ENCODE measurements around the gene PCDH19.

PCDH19 gene

DNA sequence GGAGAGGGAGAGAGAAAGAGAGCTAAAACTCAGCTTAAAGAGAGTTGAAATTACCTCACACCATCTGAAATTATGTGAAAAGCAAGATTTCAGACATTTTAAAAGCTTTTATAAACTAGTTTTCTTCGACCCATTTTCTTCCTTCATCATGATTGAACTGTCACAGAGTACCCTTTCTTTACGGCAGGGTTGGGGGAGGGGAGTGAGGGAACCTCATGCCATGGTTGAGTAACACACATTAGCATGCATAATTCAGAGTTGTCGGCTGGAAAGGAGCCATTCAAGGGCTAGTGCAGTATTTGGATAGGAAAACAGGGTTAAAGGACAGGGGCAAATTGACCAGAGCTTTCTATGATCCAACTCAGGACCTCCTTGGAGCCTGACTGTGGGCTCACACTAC, 46.2 kb downstream of the PCDH19 start:
- no peak overlapping the region for H3K4me3 ChIP-seq
- no peak for DNase-seq (ENCODE audit: low spot score)
- TF ChIP-seq CTCF (IDR thresholded peaks at IDR 0.05): no peak
- no peak overlapping the region for H3K27ac ChIP-seq

DNA sequence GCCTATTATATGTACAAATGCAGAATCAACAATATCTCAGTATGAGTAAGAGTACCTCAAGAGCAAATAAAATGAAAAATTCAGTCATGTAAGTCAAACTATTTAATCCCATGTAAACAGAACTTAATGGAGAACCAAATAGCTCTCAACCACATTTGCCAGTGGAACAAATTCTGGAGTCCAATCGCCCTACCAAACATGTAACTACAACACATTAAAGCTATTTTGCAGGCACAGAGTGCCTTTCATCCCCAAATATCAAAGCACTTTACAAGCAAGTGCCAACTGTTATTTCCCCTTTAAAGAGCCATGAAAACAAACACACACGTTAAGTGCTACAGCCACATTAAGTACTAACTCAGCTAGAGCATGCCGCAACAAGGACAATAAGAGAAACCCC, 51.3 kb downstream of the PCDH19 start:
- DNase-seq (ENCODE audit: low spot score): no peak
- no peak for TF ChIP-seq CTCF (IDR thresholded peaks at IDR 0.05)
- Histone ChIP-seq H3K27ac (no peak overlapping the region), H3K4me3 (no peak overlapping the region)

DNA sequence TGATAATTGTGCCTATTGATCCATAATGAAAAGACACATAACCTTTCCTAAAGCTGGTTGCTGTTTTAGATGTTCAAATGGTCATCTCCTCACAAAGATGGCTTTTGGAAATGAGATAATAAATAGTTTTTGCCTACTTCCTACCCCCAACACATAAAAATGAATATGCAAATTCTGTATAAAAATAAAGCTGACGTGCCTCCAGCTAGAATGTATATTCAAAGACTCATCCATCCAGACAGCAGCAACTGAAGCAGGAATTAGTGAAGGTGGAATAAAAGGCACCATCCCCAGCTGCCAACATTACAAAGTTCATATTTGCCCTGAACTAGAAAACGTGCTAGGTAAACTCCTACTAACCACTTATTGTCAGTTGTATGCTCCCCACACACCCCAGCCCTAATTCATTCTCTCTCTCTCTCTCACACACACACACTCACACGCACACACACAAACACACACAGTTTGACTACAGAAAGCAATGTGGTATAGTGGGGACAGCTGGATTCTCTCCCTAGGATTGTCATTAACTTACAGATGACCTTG, 53.6 kb downstream of the PCDH19 start:
- H3K4me3 ChIP-seq: no peak overlapping the region
- no peak for TF ChIP-seq CTCF (IDR thresholded peaks at IDR 0.05)
- no peak for DNase-seq (ENCODE audit: low spot score)
- no peak overlapping the region for H3K27ac ChIP-seq

DNA sequence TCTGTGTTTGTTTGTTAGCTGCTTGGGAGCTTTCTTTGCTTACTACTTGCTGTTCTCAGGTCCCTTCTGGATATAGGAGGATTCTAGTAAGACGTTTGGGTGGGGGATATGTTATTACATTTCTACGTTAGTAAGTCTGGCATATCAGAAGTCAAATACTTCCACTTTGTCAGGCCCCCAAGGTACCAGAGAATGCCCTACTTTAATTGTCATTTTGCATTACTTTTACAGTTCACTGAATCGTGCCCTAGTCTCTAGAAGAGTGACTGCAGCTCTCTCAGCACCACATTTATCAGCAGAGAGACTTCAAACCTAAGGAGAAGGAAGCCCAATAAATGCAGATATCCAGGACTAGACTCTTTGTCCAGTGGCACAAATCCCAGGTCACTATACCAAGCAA, 54.4 kb downstream of the PCDH19 start:
- no peak overlapping the region for H3K27ac ChIP-seq
- no peak for DNase-seq (ENCODE audit: low spot score)
- TF ChIP-seq CTCF (IDR thresholded peaks at IDR 0.05): no peak
- no peak overlapping the region for H3K4me3 ChIP-seq

DNA sequence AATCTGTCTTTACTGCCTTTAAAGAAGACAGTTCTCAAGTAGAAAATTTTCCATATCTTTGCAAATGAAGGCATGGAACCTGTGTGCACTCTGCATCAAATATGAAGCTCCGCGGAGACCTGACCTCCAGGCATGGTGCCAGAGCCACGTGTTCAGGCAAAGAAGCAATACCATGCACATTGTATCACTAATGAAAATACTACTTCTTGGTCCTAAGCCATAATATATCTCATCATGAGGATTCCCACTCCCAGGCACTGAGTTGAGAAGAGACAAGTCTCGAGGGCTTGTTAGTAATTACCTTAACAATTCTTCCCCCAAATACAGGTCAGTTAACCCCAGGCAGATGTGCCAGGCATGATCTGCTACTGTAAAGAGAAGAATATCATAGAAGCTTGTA, 56.7 kb downstream of the PCDH19 start:
- TF ChIP-seq CTCF (IDR thresholded peaks at IDR 0.05): no peak
- H3K27ac ChIP-seq: no peak overlapping the region
- no peak for DNase-seq (ENCODE audit: low spot score)
- no peak overlapping the region for H3K4me3 ChIP-seq

DNA sequence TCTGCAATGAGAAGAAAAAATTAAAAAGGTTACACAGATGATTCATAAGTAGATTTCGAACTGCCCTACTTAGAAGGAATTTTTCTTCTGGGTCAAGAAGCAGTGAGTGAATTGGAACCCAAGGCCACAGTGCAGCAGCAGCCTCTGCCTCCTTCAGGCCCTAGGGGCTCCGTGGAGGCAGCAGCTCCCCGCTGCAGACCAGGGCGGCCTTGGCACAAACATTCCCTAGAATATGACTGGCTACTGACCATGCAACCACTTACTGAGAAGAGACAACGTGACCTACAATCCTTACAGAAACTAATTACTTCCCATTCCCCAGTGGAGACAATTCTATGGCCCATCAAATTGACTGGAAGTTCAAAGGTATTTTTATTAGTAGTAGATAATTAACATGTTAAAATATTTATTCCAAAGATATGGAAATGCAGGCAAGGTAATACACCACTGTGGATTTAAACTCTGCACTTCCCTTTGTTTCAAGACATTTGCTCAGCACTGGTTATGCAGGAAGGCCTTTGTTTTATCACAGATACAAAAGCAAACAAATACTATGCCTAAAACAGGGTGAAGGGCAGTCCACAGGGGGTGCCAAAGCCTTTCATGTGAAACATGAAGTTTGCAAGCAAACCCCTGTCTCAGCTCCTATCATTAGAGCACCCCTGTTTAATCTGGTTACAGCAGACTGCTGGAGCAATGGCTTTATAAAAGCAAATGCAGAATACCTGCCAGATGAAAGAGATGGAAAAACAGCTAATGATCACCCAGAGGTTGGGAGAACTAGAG, 59.2 kb downstream of the PCDH19 start:
- no peak overlapping the region for H3K27ac ChIP-seq
- no peak for DNase-seq (ENCODE audit: low spot score)

More for the DNA sequence above, 59.2 kb downstream of the PCDH19 start:
- no peak overlapping the region for H3K4me3 ChIP-seq
- TF ChIP-seq CTCF (IDR thresholded peaks at IDR 0.05): no peak
